NCI-H1694 (cell line): ENCODE data around the gene LRRC4C.

Experiments
- DNase-seq: peaks from one replicate; lab custom pipeline; 2025; lab: John Stamatoyannopoulos, UW

The LRRC4C gene

GRCh38 chr11:41323446-41323845, 136.0 kb downstream of the LRRC4C start:
- DNase-seq: no peak

GRCh38 chr11:41320653-41321052, 138.8 kb downstream of the LRRC4C start:
- DNase-seq: no peak

- DNase-seq: no peak
Measured at GRCh38 chr11:41320238-41320637, 139.2 kb downstream of the LRRC4C start.

GRCh38 chr11:41319434-41319833, 140.0 kb downstream of the LRRC4C start:
- no peak for DNase-seq

- DNase-seq: no peak
Measured at GRCh38 chr11:41316751-41317150, 142.7 kb downstream of the LRRC4C start.

- no peak for DNase-seq
Measured at GRCh38 chr11:41313226-41313625, 146.2 kb downstream of the LRRC4C start.

- no peak for DNase-seq
Measured at GRCh38 chr11:41309716-41310115, 149.7 kb downstream of the LRRC4C start.

GRCh38 chr11:41309111-41309522, 150.3 kb downstream of the LRRC4C start:
- DNase-seq: no peak

- no peak for DNase-seq
Measured at GRCh38 chr11:41308286-41308685, 151.2 kb downstream of the LRRC4C start.

GRCh38 chr11:41307296-41308080, 152.0 kb downstream of the LRRC4C start:
- DNase-seq: no peak

GRCh38 chr11:41306431-41306830, 153.0 kb downstream of the LRRC4C start:
- no peak for DNase-seq

GRCh38 chr11:41301023-41301422, 158.4 kb downstream of the LRRC4C start:
- no peak for DNase-seq

GRCh38 chr11:41289408-41289807, 170.0 kb downstream of the LRRC4C start:
- no peak for DNase-seq

GRCh38 chr11:41286751-41287150, 172.7 kb downstream of the LRRC4C start:
- no peak for DNase-seq

- no peak for DNase-seq
Measured at GRCh38 chr11:41284354-41284753, 175.1 kb downstream of the LRRC4C start.

GRCh38 chr11:41283191-41283930, 176.1 kb downstream of the LRRC4C start:
- DNase-seq: no peak

GRCh38 chr11:41282395-41282794, 177.1 kb downstream of the LRRC4C start:
- no peak for DNase-seq

GRCh38 chr11:41281131-41281742, 178.2 kb downstream of the LRRC4C start:
- DNase-seq: no peak

GRCh38 chr11:41274831-41275230, 184.6 kb downstream of the LRRC4C start:
- DNase-seq: no peak

- no peak for DNase-seq
Measured at GRCh38 chr11:41273908-41274307, 185.5 kb downstream of the LRRC4C start.

- no peak for DNase-seq
Measured at GRCh38 chr11:41267451-41267850, 192.0 kb downstream of the LRRC4C start.

GRCh38 chr11:41256041-41256440, 203.4 kb downstream of the LRRC4C start:
- DNase-seq: no peak

- no peak for DNase-seq
Measured at GRCh38 chr11:41254966-41255365, 204.5 kb downstream of the LRRC4C start.
